A549 (cell line): ENCODE measurements around the gene THBS1.

Source experiments
- TF ChIP-seq, protein P1 (sequence below): IDR thresholded peaks from 2 replicates; pipeline ENCODE4 v1.6.1; 2012
- TF ChIP-seq, protein P2 (sequence below): fragments of >200 bp; sonication (Bioruptor Twin); formaldehyde crosslinking; IDR thresholded peaks from 3 replicates; pipeline ENCODE4 v1.5.1; 2016

DNA sequence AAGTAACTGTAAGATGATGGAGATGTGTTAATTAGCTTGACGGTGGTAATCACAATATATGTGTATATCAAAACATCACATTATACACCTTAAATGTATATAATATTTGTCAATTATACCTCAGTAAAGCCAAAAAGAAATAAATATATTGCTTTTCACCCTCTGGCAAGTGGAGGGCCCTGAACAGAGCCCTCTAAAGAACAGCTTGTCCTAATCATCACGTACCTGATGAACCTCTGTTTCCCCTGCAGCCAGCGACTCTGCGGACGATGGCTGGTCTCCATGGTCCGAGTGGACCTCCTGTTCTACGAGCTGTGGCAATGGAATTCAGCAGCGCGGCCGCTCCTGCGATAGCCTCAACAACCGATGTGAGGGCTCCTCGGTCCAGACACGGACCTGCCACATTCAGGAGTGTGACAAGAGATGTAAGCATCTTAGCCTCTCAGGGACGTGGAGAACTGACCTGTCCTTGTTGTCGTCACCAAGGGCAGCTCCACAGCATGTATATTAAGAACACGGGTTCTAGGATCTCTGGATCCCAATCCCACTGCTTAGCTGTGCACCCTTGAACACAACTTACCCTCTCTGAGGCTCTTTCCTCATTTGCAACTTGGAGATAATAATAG, 6.3 kb downstream of the THBS1 start:
- TF ChIP-seq, protein P1, sequence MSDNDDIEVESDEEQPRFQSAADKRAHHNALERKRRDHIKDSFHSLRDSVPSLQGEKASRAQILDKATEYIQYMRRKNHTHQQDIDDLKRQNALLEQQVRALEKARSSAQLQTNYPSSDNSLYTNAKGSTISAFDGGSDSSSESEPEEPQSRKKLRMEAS, result no peak
- TF ChIP-seq, protein P2, sequence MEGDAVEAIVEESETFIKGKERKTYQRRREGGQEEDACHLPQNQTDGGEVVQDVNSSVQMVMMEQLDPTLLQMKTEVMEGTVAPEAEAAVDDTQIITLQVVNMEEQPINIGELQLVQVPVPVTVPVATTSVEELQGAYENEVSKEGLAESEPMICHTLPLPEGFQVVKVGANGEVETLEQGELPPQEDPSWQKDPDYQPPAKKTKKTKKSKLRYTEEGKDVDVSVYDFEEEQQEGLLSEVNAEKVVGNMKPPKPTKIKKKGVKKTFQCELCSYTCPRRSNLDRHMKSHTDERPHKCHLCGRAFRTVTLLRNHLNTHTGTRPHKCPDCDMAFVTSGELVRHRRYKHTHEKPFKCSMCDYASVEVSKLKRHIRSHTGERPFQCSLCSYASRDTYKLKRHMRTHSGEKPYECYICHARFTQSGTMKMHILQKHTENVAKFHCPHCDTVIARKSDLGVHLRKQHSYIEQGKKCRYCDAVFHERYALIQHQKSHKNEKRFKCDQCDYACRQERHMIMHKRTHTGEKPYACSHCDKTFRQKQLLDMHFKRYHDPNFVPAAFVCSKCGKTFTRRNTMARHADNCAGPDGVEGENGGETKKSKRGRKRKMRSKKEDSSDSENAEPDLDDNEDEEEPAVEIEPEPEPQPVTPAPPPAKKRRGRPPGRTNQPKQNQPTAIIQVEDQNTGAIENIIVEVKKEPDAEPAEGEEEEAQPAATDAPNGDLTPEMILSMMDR, result no peak
